Breast epithelium (tissue), 3 donors: ENCODE measurements around the gene AFF3.

Experiments
- POLR2A ChIP-seq: fragments of 450-650 bp; IDR thresholded peaks from one replicate; pipeline ENCODE4 v1.6.1; 2016; ENCODE audit warnings: antibody characterized with exemption, mild to moderate bottlenecking, moderate library complexity
- POLR2AphosphoS5 ChIP-seq, 3 donors: sonication (generic); formaldehyde crosslinking; IDR thresholded peaks; one replicate each; pipeline ENCODE4 v1.6.1; 2017; ENCODE audit warnings: antibody characterized with exemption in 3 of 3
- TF ChIP-seq, protein P1 (sequence below), 3 donors: fragments of 450-650 bp; IDR thresholded peaks; one replicate each; pipeline ENCODE4 v1.5.1; 2016 to 2017; ENCODE audit warnings: antibody characterized with exemption in 3 of 3, mild to moderate bottlenecking in 3 of 3, moderate library complexity in 3 of 3

DNA sequence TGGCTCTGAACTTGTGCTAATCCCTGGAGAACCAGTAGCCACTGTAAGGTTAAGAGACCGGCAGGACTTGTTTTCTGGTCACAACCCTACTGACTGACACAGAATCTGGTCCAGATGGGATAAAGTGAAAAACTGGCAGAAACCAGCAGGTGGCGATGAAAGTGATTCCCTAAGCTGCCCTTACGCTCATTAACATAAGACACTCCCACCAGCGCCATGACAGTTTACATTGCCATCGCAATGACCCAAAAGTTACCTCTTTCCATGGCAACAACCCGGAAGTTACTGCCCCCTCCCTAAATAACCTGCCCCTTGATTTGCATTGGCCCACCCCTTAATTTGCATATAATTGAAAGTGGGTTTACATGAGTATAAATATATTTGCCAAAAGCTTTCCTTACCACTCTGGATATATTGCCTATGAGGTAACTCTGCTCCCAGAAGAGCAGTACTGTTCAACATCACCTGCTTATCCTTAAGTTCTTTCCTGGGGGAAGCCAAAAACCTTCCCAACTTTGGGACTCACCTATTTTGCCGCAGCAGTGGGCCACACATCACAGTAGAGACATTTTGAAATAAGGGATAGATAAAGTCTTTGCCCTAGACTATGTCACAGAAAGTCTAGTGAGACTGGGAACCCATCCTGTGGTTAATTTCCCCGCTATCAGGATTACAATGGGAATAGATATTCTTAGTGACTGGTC, 35.8 kb upstream of the AFF3 start:
- TF ChIP-seq POLR2A (no peak), POLR2AphosphoS5 (IDR thresholded peaks at IDR 0.05) (no peak)
- TF ChIP-seq, protein P1, sequence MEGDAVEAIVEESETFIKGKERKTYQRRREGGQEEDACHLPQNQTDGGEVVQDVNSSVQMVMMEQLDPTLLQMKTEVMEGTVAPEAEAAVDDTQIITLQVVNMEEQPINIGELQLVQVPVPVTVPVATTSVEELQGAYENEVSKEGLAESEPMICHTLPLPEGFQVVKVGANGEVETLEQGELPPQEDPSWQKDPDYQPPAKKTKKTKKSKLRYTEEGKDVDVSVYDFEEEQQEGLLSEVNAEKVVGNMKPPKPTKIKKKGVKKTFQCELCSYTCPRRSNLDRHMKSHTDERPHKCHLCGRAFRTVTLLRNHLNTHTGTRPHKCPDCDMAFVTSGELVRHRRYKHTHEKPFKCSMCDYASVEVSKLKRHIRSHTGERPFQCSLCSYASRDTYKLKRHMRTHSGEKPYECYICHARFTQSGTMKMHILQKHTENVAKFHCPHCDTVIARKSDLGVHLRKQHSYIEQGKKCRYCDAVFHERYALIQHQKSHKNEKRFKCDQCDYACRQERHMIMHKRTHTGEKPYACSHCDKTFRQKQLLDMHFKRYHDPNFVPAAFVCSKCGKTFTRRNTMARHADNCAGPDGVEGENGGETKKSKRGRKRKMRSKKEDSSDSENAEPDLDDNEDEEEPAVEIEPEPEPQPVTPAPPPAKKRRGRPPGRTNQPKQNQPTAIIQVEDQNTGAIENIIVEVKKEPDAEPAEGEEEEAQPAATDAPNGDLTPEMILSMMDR (IDR thresholded peaks at IDR 0.05) = peak in 1 of 3 donors; percentile 22
